ENCODE measurements around the gene SLC39A12.

DNA sequence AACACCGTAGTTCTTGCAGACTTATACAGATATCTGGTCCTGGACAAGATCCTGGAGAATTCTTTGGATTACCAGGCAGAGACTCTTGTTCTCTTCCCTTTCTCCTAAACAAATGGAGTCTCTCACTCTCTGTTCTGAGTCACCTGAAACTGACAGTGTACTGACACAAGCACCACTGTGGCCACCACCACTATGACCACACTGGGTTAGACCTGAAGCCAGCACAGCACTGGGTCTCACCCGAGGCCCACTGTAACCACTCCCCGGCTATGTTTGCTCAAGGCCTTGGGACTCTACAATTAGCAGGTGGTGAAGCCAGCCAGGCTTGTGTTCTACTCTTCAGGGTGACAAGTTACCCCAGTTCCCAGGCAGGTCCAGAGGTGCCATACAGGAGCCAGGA lies 22.8 kb downstream of the SLC39A12 start:
- TF ChIP-seq, protein P1, sequence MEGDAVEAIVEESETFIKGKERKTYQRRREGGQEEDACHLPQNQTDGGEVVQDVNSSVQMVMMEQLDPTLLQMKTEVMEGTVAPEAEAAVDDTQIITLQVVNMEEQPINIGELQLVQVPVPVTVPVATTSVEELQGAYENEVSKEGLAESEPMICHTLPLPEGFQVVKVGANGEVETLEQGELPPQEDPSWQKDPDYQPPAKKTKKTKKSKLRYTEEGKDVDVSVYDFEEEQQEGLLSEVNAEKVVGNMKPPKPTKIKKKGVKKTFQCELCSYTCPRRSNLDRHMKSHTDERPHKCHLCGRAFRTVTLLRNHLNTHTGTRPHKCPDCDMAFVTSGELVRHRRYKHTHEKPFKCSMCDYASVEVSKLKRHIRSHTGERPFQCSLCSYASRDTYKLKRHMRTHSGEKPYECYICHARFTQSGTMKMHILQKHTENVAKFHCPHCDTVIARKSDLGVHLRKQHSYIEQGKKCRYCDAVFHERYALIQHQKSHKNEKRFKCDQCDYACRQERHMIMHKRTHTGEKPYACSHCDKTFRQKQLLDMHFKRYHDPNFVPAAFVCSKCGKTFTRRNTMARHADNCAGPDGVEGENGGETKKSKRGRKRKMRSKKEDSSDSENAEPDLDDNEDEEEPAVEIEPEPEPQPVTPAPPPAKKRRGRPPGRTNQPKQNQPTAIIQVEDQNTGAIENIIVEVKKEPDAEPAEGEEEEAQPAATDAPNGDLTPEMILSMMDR (IDR thresholded peaks at IDR 0.05; ENCODE audit: insufficient read depth, low read length, poor library complexity, severe bottlenecking) = no peak
- no peak for TF ChIP-seq EZH2phosphoT487 (conservative IDR thresholded peaks at IDR 0.05; ENCODE audit: low read length)

Data from SU-DHL-6 (cell line).